Stimulated activated CD4-positive, alpha-beta T cell treated with anti-CD3 and anti-CD28 coated beads, Interleukin-15, amount 100 ng/mL, for 1 hour (primary cell): ENCODE measurements around the gene SRP68.
"Not testable (repeated sequence)": the region's sequence is repeated elsewhere in the genome, so short reads cannot be mapped to it uniquely, and the experiment has no call there.

Experiments
- DNase-seq, 2 donors: peaks; one replicate each; pipeline ENCODE4 v3.0.0-alpha.2; 2020; ENCODE audit warnings: low read depth in 1 of 2, low spot score in 1 of 2

The SRP68 gene

GRCh38 chr17:76077584-76078110 is 5.3 kb upstream of the SRP68 start:
- no peak for DNase-seq

- DNase-seq, result no peak
Observed at GRCh38 chr17:76076765-76077583, 4.7 kb upstream of the SRP68 start.

- no peak for DNase-seq
Observed at GRCh38 chr17:76076146-76076764, 3.9 kb upstream of the SRP68 start.

GRCh38 chr17:76075364-76076145 is 3.2 kb upstream of the SRP68 start:
- DNase-seq, result no peak

- no peak for DNase-seq
Observed at GRCh38 chr17:76074390-76075363, 2.4 kb upstream of the SRP68 start, which contains the start of gene GALR2. Gene GALR2, plus strand, starts transcription at chr17:76074781. Its CDS starts 103 bp downstream, at chr17:76074884.

GRCh38 chr17:76071531-76072147 is 678 bp downstream of the SRP68 start:
- no peak for DNase-seq

- no peak for DNase-seq
Observed at GRCh38 chr17:76065775-76066174, 6.5 kb downstream of the SRP68 start.

- DNase-seq, result no peak
Observed at GRCh38 chr17:76063875-76064546, 8.3 kb downstream of the SRP68 start.

GRCh38 chr17:76058264-76058663 is 14.1 kb downstream of the SRP68 start:
- not testable (repeated sequence) for DNase-seq

GRCh38 chr17:76056882-76057281 is 15.4 kb downstream of the SRP68 start:
- no peak for DNase-seq

- DNase-seq, result no peak
Observed at GRCh38 chr17:76054112-76054476, 18.2 kb downstream of the SRP68 start.

GRCh38 chr17:76053246-76054111 is 18.8 kb downstream of the SRP68 start:
- no peak for DNase-seq

- DNase-seq, result no peak
Observed at GRCh38 chr17:76051561-76051960, 20.8 kb downstream of the SRP68 start.

GRCh38 chr17:76050538-76051467 is 21.5 kb downstream of the SRP68 start:
- DNase-seq, result no peak

GRCh38 chr17:76049836-76050537 is 22.3 kb downstream of the SRP68 start:
- no peak for DNase-seq

- DNase-seq, result no peak
Observed at GRCh38 chr17:76049239-76049638, 23.1 kb downstream of the SRP68 start.

GRCh38 chr17:76048711-76049110 is 23.6 kb downstream of the SRP68 start:
- no peak for DNase-seq
